Measurements from ENCODE around the gene PWP1.
"Not testable (repeated sequence)": the region's sequence is repeated elsewhere in the genome, so short reads cannot be mapped to it uniquely, and the experiment has no call there.

DNA sequence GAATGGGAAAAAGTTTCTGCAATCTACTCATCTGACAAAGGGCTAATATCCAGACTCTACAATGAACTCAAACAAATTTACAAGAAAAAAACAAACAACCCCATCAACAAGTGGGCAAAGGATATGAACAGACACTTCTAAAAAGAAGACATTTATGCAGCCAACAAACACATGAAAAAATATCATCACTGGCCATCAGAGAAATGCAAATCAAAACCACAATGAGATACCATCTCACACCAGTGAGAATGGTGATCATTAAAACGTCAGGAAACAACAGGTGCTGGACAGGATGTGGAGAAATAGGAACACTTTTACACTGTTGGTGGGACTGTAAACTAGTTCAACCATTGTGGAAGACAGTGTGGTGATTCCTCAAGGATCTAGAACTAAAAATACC lies 41.7 kb downstream of the PWP1 start:
- TF ChIP-seq, protein P1, sequence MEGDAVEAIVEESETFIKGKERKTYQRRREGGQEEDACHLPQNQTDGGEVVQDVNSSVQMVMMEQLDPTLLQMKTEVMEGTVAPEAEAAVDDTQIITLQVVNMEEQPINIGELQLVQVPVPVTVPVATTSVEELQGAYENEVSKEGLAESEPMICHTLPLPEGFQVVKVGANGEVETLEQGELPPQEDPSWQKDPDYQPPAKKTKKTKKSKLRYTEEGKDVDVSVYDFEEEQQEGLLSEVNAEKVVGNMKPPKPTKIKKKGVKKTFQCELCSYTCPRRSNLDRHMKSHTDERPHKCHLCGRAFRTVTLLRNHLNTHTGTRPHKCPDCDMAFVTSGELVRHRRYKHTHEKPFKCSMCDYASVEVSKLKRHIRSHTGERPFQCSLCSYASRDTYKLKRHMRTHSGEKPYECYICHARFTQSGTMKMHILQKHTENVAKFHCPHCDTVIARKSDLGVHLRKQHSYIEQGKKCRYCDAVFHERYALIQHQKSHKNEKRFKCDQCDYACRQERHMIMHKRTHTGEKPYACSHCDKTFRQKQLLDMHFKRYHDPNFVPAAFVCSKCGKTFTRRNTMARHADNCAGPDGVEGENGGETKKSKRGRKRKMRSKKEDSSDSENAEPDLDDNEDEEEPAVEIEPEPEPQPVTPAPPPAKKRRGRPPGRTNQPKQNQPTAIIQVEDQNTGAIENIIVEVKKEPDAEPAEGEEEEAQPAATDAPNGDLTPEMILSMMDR (IDR thresholded peaks at IDR 0.05 in 2 of 3, conservative IDR thresholded peaks at IDR 0.05 in 1 of 3; ENCODE audit: control insufficient read depth in 2 of 3, extremely low read depth in 1 of 3, insufficient read depth in 1 of 3, low read depth in 3 of 3, low read length in 3 of 3), result not testable (repeated sequence)
- TF ChIP-seq SREBF2 (IDR thresholded peaks at IDR 0.05; ENCODE audit: low read length); NR2C2 (IDR thresholded peaks at IDR 0.05; ENCODE audit: borderline replicate concordance, control insufficient read depth, insufficient read length, low read depth); POLR2A (IDR thresholded peaks at IDR 0.05; ENCODE audit: low read depth, low read length); RCOR1 (conservative IDR thresholded peaks at IDR 0.05; ENCODE audit: low read depth, low read length): not testable (repeated sequence)

All from GM12878 (cell line).